IPS-NIHi11 (cell line): ENCODE measurements around the gene ACOXL.
A peak's percentile ranks its signal among the peaks of the same experiment; 100 is the strongest.
"Not testable (repeated sequence)": the region's sequence is repeated elsewhere in the genome, so short reads cannot be mapped to it uniquely, and the experiment has no call there.

Experiments used
- DNase-seq: peaks from one replicate; pipeline ENCODE4 v3.0.0; 2012; ENCODE audit warnings: mixed read lengths, low spot score

Gene ACOXL

GRCh38 chr2:111041398-111042202 is 309.2 kb downstream of the ACOXL start:
- no peak for DNase-seq

- no peak for DNase-seq
Measured at GRCh38 chr2:111042261-111042660, 309.9 kb downstream of the ACOXL start.

- no peak for DNase-seq
Measured at GRCh38 chr2:111042772-111043771, 310.7 kb downstream of the ACOXL start.

- no peak for DNase-seq
Measured at GRCh38 chr2:111044066-111044465, 311.7 kb downstream of the ACOXL start.

GRCh38 chr2:111045236-111045635 is 312.9 kb downstream of the ACOXL start:
- not testable (repeated sequence) for DNase-seq

- DNase-seq, result no peak
Measured at GRCh38 chr2:111045771-111046444, 313.5 kb downstream of the ACOXL start.

GRCh38 chr2:111046670-111047069 is 314.3 kb downstream of the ACOXL start:
- DNase-seq, result no peak

- DNase-seq, result no peak
Measured at GRCh38 chr2:111048856-111049768, 316.7 kb downstream of the ACOXL start.

- no peak for DNase-seq
Measured at GRCh38 chr2:111049792-111050640, 317.6 kb downstream of the ACOXL start.

- no peak for DNase-seq
Measured at GRCh38 chr2:111050701-111051376, 318.5 kb downstream of the ACOXL start.

- DNase-seq, result no peak
Measured at GRCh38 chr2:111052621-111053020, 320.2 kb downstream of the ACOXL start.

- DNase-seq, result no peak
Measured at GRCh38 chr2:111053266-111053665, 320.9 kb downstream of the ACOXL start.

GRCh38 chr2:111053825-111054515 is 321.6 kb downstream of the ACOXL start:
- no peak for DNase-seq

- peak; percentile 38 for DNase-seq
Measured at GRCh38 chr2:111054791-111055691, 322.7 kb downstream of the ACOXL start.

- DNase-seq, result no peak
Measured at GRCh38 chr2:111055735-111056134, 323.4 kb downstream of the ACOXL start.

- no peak for DNase-seq
Measured at GRCh38 chr2:111057045-111057444, 324.7 kb downstream of the ACOXL start.

GRCh38 chr2:111057721-111058120 is 325.3 kb downstream of the ACOXL start:
- DNase-seq, result no peak

GRCh38 chr2:111058264-111058663 is 325.9 kb downstream of the ACOXL start:
- DNase-seq, result no peak
